GM18861 (cell line): ENCODE results near the gene BOC.

Source experiments
- ATAC-seq: cut with Tn5 transposase; IDR thresholded peaks from one replicate; pipeline ENCODE4 v1.9.1; 2021; ENCODE audit not compliant: unreplicated experiment

BOC gene

GRCh38 chr3:113249111-113249510 is 37.8 kb downstream of the BOC start:
- no peak for ATAC-seq

- ATAC-seq, result no peak
Measured at GRCh38 chr3:113249601-113250000, 38.2 kb downstream of the BOC start.

- no peak for ATAC-seq
Measured at GRCh38 chr3:113250566-113250965, 39.2 kb downstream of the BOC start.

- no peak for ATAC-seq
Measured at GRCh38 chr3:113251817-113252216, 40.5 kb downstream of the BOC start.

- ATAC-seq, result no peak
Measured at GRCh38 chr3:113252553-113252952, 41.2 kb downstream of the BOC start.

GRCh38 chr3:113253702-113254101 is 42.3 kb downstream of the BOC start:
- ATAC-seq, result no peak

- ATAC-seq, result no peak
Measured at GRCh38 chr3:113254171-113254947, 43.0 kb downstream of the BOC start.

GRCh38 chr3:113255100-113255853 is 43.9 kb downstream of the BOC start:
- ATAC-seq, result no peak

- ATAC-seq, result no peak
Measured at GRCh38 chr3:113255854-113256615, 44.7 kb downstream of the BOC start.

GRCh38 chr3:113258361-113258760 is 47.0 kb downstream of the BOC start:
- ATAC-seq, result no peak

- ATAC-seq, result no peak
Measured at GRCh38 chr3:113259196-113259595, 47.8 kb downstream of the BOC start.

- ATAC-seq, result no peak
Measured at GRCh38 chr3:113261063-113261625, 49.8 kb downstream of the BOC start.

- ATAC-seq, result no peak
Measured at GRCh38 chr3:113261626-113262303, 50.4 kb downstream of the BOC start.

GRCh38 chr3:113262304-113262665 is 50.9 kb downstream of the BOC start:
- ATAC-seq, result no peak

GRCh38 chr3:113263020-113263419 is 51.7 kb downstream of the BOC start:
- no peak for ATAC-seq

GRCh38 chr3:113263778-113264177 is 52.4 kb downstream of the BOC start:
- ATAC-seq, result no peak

- ATAC-seq, result no peak
Measured at GRCh38 chr3:113264283-113265131, 53.1 kb downstream of the BOC start.

GRCh38 chr3:113265231-113265630 is 53.9 kb downstream of the BOC start:
- ATAC-seq, result no peak

- ATAC-seq, result no peak
Measured at GRCh38 chr3:113266738-113267137, 55.4 kb downstream of the BOC start.

- no peak for ATAC-seq
Measured at GRCh38 chr3:113268311-113268710, 57.0 kb downstream of the BOC start.
